ENCODE data around the gene MAD1L1.

MAD1L1 gene

GRCh38 chr7:1953199-1954190 is 279.2 kb downstream of the MAD1L1 start:
- DNase-seq (ENCODE audit: low read depth): no peak

DNA sequence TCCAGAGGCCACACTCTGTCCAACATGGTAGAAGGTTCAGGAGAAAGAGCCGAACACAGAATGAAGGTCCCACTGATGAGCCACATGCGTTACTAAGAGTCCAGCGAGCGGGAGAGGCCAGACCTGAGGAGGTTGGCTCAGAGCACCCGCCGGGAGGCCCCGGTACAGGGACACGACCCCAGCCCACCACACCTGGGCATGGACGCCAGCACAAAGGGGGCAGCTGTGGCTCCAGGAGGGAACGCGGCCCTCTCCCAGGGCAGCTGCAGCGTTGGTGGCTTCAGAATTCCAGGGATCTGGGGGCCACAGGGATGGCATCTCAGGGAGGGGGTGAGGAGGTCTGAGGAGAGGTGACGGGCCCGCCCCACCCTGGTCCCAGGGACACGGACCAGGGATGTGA is 280.0 kb downstream of the MAD1L1 start:
- DNase-seq (ENCODE audit: low read depth): no peak

GRCh38 chr7:1952169-1952760 is 280.5 kb downstream of the MAD1L1 start:
- no peak for DNase-seq (ENCODE audit: low read depth)

DNA sequence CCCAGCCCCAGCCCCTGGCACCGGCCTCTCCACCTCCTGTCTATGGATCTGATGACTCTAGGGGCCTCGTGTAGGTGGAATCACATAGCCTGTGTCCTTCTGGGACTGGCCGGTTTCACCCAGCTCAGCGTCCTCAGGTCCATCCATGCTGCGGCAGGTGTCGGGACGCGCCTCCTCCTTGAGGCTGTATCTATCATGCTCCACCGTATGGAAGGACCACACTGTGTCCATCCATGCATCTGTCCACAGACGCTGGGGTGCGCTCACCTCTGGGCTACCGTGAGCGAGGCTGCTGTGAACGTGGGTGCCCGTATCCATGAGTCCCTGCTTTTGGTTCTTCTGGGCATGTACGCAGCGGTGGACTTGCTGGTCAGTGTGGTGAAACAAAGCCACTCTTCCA is 281.1 kb downstream of the MAD1L1 start:
- DNase-seq (ENCODE audit: low read depth): no peak

- no peak for DNase-seq (ENCODE audit: low read depth)
These were observed 281.6 kb downstream of the MAD1L1 start for GRCh38 chr7:1951159-1951536.

DNA sequence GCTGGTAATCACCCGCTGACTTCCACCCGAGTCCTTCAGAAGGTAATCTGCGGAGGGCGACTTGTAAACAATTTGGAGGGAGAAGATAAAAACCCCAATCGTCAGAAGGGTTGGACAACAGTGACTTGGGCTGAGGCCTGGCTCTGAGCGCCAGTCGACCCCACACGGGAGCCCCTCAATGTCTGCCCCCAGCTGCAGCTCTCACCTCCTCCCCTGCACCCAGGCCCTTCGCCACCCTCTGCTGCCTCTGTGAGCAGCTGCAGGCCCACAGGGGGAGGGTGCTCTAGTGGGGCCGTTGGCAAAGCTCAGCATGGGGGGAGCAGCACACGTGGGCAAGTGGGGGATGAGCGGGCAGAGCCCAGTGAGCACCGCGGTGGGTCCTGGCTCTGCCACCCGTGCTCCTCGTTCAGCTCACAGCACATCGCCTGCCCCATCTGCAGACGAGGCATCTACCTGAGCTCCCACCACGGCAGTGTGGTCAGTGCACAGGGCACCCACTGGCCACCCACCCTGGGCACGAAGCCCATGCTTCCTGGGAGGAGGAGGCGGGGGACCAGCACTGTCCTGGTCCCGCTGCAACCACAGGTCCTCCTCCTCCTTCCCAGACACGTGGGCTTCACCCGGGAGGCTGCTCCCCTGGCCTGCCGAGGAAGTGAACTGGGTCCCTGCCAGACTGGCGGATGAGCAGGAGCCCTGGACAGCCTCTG is 282.1 kb downstream of the MAD1L1 start:
- no peak for DNase-seq (ENCODE audit: low read depth)

DNA sequence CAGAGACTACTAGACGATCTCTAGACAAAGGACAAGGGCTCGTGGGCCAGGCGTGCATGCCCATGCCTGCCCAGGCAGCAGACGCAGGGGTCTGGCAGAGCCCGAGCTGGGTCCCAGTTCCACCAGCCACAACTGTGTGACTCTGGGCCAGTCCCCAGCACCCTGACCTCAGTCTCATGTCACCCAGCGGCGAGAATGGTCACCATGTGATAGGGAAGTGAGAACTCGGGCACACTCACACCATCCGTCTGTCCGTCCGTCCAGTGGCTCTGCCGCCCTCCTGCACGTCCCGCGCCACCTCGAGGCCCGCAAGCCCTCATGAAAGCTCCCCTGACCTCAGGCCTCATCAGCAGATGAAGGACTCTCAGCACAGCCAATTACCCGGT is 282.7 kb downstream of the MAD1L1 start:
- DNase-seq (ENCODE audit: low read depth): no peak

DNA sequence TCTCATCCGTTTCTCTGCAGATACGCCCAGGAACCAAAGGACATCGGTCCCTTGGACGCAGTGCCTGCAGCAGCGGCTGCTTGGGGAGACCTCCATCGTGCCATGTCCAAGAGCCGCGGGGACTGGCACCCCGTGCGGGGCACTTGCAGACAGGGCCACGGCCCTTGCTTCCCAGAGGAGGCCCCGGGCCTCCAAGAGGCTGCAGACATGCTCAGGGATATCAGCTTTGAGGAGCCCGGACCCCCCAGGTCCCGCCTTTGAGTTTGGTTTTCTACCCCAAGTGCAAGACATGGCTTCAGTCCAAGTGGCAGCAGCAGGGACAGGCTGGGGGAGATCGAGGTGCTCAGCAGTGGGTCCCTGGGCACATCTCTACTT is 283.1 kb downstream of the MAD1L1 start:
- DNase-seq (ENCODE audit: low read depth): no peak

DNA sequence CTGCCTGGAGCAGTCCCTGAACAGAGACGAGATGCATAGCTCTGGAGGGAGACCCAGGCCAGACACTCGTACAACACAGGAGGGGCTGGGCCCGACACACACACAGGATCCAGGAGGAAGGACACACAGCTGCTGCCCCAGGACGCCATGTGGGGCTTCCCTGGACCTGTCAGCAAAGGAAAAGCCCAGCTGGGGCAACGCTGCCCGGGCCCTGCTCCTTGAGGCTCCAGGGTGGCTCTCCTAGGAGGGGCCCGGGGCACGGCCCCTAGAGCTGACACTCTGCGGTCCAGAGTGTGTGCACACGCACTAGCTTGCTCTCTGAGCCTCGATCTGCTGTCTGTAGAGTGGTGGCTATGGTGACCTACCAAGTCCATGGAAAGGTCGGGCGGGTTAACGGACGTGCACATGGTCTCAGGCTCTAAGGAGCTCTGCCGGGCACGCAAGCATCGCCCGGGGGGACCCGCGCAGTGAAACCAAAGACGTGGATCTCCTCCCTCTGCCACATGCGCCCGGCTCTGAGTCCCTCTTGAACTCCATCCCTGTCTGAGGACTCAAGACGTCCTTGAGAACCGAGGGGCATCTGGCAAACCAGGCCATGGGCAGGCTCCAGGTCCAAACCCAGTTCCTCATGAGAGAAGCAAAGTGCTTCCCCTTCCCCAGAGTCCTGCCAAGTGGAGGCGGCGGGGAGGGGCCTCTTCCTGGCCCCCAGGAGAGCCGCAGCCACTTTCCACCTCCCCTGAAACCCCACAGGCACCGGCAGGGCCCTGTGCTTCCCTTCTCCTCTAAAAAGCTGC is 283.7 kb downstream of the MAD1L1 start:
- DNase-seq (ENCODE audit: low read depth): no peak

DNA sequence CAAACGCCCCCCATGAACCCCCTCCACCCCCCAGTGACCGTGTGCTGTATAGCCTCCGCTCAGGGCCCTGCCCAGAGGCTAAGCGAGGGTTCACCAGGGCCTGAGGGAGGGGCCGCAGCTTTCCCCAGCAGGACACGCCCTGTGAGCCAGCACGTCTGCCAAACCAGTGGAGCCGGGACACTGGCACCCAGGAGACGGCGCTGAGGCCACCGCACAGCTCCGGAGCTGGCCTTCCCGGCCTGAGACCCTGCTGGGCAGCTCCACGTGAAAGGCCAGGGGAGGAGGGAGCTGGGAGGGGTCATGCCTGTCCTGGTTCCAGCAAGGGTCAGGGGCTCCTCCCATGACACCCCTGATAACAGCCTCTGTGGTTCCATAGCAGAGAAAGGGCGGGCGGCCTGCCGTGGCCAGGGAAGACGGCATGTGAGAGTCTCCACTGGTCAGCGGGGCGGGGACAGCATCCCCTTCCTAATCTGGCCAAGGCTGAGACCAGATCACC is 284.4 kb downstream of the MAD1L1 start:
- no peak for DNase-seq (ENCODE audit: low read depth)

GRCh38 chr7:1947586-1948217 is 285.0 kb downstream of the MAD1L1 start:
- DNase-seq (ENCODE audit: low read depth): no peak

GRCh38 chr7:1946773-1947450 is 285.8 kb downstream of the MAD1L1 start:
- DNase-seq (ENCODE audit: low read depth): no peak

DNA sequence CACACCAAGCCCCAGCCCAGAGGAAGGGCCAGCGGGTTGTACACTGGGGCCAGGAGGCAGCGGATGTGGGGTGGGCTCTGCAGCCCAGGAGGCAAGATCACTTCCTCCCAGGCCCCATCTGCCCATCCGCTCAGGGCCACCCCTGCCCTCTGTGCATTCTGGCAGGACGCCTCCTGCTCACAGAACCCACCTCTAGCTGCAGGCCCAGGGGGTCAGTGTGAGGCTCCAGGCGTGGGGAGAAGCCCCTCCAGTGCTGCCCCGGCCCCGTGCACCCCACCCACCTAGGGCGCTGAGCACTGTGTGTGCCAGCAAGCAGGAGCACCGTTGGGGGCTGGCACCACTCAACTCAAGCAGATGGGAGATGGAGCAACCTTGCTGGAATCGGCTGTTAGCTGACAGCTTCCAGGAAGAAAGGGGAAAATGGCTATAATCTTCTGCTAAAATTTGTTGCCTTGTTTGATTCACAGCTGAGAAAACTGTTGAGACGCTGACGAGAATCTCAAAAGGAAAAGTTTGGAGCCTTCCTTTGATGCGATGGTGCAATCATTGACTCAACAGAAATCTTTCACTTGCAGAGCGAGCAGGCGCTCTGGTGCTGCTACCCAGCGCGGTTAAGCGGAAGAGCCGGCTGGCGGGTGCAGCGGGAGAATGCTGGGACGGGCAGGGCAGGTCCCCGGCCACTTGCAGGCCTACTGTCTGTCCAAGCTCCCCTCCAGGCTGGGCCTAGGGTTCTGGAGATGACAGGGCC is 286.5 kb downstream of the MAD1L1 start:
- DNase-seq (ENCODE audit: low read depth): no peak

DNA sequence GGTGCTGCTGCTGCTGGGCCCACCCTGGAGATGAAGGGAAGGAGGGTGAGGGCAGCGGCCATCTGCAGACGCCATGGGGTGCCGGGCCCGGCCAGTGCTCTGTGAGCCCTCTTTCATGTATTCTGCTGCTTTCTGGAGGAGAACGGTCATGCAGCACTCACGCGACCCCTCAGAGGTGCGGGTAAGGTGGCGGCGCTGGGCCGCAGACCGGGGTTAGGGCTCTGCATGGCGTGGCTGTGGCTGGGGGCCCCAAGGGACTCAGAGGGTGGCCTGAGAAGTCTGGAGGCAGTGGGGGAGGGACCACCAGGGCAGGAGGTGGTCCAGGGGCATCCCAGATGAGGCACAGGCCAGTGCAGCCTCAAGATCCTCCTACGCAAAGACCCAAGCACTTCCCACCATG is 287.2 kb downstream of the MAD1L1 start:
- no peak for DNase-seq (ENCODE audit: low read depth)

DNA sequence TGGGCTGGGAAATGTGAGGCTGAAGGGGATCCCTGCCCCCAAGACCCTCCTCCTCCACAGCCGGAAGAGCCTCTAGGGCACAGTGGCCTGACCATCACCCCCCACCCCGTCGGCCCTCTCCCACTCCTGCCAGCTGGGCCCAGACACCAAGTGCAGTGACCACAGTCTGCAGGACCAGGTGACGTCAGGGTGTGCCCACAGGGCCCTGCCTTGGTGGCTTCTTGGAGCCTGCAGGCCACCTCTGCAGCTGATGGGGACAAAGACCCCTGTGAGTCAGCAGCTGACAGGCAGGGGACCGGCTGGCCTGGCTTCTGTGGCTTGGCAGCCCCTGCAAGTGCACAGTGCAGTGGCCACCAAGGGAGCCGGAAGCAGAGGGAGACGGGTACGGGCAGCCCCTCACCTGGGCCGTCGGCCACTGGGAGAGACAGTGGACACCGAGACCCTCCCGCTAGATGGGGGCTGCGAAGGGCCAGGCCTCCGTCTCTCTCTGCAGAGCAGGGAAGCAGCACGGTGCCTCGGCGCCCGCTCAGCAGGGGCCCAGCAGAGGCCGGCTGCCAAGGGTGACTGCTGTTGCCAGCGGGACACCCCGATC is 288.0 kb downstream of the MAD1L1 start:
- no peak for DNase-seq (ENCODE audit: low read depth)

- DNase-seq (ENCODE audit: low read depth): no peak
These were observed 288.7 kb downstream of the MAD1L1 start for GRCh38 chr7:1943933-1944618.

DNA sequence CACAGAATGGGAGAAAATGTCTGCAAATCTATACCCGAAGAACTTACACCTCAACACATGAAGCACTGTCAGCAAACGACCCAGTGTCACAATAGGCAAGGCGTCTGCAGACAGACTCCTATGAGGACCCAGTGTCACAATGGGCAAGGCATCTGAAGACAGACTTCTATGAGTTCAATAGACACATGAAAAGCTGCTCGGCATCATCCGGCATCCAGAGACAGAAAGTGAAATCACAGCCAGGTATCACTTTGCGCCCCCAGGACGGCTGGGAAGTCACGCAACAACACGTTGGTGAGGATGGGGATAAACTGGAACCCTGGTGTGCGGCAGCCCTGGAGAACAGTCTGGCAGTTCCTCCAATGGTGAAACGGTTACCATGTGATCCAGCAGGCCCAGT is 289.4 kb downstream of the MAD1L1 start:
- DNase-seq (ENCODE audit: low read depth): no peak

- DNase-seq (ENCODE audit: low read depth): no peak
These were observed 289.8 kb downstream of the MAD1L1 start for GRCh38 chr7:1942941-1943289.

GRCh38 chr7:1942243-1942940 is 290.4 kb downstream of the MAD1L1 start:
- no peak for DNase-seq (ENCODE audit: low read depth)
